CD4-positive, alpha-beta memory T cell (primary cell): ENCODE measurements around the gene RPSA. TPM values are rescaled to one million over a fixed set of nuclear protein-coding genes. Genes with fewer than 3 reads are reported as not detected.

Experiments used
- CTCF ChIA-PET: fragments of 350-600 bp; sonication (Branson Sonifier 250); formaldehyde crosslinking; loops from one replicate; lab custom pipeline; 2021; ENCODE audit warnings: inconsistent platforms; ENCODE audit not compliant: partially characterized antibody; lab: Charles Lee
- POLR2A ChIA-PET: fragments of 350-600 bp; sonication (Branson Sonifier 250); formaldehyde crosslinking; loops from one replicate; lab custom pipeline; 2021; ENCODE audit not compliant: partially characterized antibody; lab: Charles Lee
- DNase-seq, 5 donors: peaks; one replicate each; pipeline versions ENCODE4 v3.0.0 to v3.0.0-alpha.2; 2020 to 2022; ENCODE audit warnings: mixed read lengths in 1 of 5
- H3K27ac ChIP-seq: one replicate; pipeline ENCODE4 v1.7.0; 2013; ENCODE audit warnings: low read depth, low read length
- H3K27me3 ChIP-seq: 2 replicates; pipeline ENCODE4 v1.7.0; 2013; ENCODE audit warnings: mild to moderate bottlenecking, low read length, moderate library complexity; ENCODE audit not compliant: insufficient read depth
- H3K36me3 ChIP-seq: 2 replicates; pipeline ENCODE4 v1.7.0; 2013; ENCODE audit warnings: mild to moderate bottlenecking, low read length, moderate library complexity; ENCODE audit not compliant: insufficient read depth
- H3K4me1 ChIP-seq: 2 replicates; pipeline ENCODE4 v1.7.0; 2013; ENCODE audit warnings: mild to moderate bottlenecking, low read length, moderate library complexity; ENCODE audit not compliant: insufficient read depth
- H3K4me3 ChIP-seq, 2 donors: one replicate each; pipeline ENCODE4 v1.7.0; 2013; ENCODE audit warnings: low read length in 2 of 2, mild to moderate bottlenecking in 1 of 2
- H3K9me3 ChIP-seq, 2 donors: one replicate each; pipeline ENCODE4 v1.7.0; 2013; ENCODE audit warnings: low read length in 2 of 2, control low read depth in 1 of 2; ENCODE audit not compliant: control insufficient read depth in 1 of 2
- H3K27ac Mint-ChIP-seq, 7 donors: one replicate each; pipeline ENCODE4 v1.8.0; 2020 to 2021; ENCODE audit warnings: mixed read lengths in 7 of 7, mild to moderate bottlenecking in 6 of 7, inconsistent platforms in 3 of 7, moderate library complexity in 3 of 7
- H3K27me3 Mint-ChIP-seq, 2 donors: one replicate each; pipeline ENCODE4 v1.8.0; 2020 to 2021; ENCODE audit warnings: mixed read lengths in 2 of 2
- H3K36me3 Mint-ChIP-seq, 2 donors: one replicate each; pipeline ENCODE4 v1.8.0; 2020 to 2021; ENCODE audit warnings: mixed read lengths in 2 of 2, inconsistent platforms in 1 of 2, mild to moderate bottlenecking in 1 of 2
- H3K4me1 Mint-ChIP-seq, 4 donors: one replicate each; pipeline ENCODE4 v1.8.0; 2020 to 2021; ENCODE audit warnings: mixed read lengths in 4 of 4, mild to moderate bottlenecking in 1 of 4
- H3K4me3 Mint-ChIP-seq, 8 donors: one replicate each; pipeline ENCODE4 v1.8.0; 2020 to 2021; ENCODE audit warnings: mixed read lengths in 8 of 8, mild to moderate bottlenecking in 7 of 8, moderate library complexity in 6 of 8, inconsistent platforms in 3 of 8
- H3K9me3 Mint-ChIP-seq, 8 donors: one replicate each; pipeline ENCODE4 v1.8.0; 2020 to 2021; ENCODE audit warnings: mixed read lengths in 8 of 8, mild to moderate bottlenecking in 5 of 8, inconsistent platforms in 3 of 8, moderate library complexity in 1 of 8
- intact Hi-C: fragments of 100-400 bp; cut with micrococcal nuclease; formaldehyde crosslinking; loops from one replicate; pipeline ENCODE4 v1.15.1; 2023
- polyA plus RNA-seq, 2 donors: library from polyadenylated mRNA; unstranded; fragments of 300-500 nt; fragmentation: Illumina TruSeq; gene quantifications; one replicate each; pipeline ENCODE4 v1.2.3, GENCODE V29; 2021
- total RNA-seq, 2 experiments: library from RNA; stranded (reverse); gene quantifications; one replicate each; pipeline ENCODE4 v1.2.3, GENCODE V29; 2021

RPSA gene
- total and polyA plus RNA-seq, 4 experiments from 2014 or later = 1,062 to 1,688 (median 1,447) TPM

DNA sequence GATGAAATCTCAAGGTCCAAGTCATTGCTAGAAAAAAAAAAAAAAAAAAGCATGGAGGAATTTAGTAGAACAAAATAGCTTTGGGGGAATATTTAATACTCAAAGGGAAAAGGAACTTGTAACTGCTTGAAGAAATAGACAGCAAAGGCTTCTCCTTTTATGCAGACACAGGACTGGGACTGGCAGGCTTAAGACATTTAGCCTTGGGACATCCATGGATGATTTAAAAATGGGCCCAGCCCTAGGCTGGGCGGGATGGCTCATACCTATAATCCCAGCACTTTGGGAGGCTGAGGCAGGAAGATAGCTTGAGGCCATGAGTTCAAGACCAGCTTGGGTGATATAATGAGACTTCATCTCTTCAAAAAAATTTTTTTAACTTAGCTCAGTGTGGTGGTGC is 19.8 kb downstream of the RPSA start:
- H3K9me3 ChIP-seq = no peaks in the 10 kb centered on the region
- intact Hi-C loops = no loop called here
- H3K27ac ChIP-seq = no peak overlapping the region
- H3K4me1 ChIP-seq = no peaks in the 10 kb centered on the region
- H3K27ac Mint-ChIP-seq = no peak overlapping the region
- no peak overlapping the region for H3K4me3 Mint-ChIP-seq
- no peaks in the 10 kb centered on the region for H3K9me3 Mint-ChIP-seq
- peaks cover 0 to 9% of the 10 kb centered on the region in 2 donors for H3K36me3 Mint-ChIP-seq
- peaks cover 0 to 3% of the 10 kb centered on the region in 2 donors for H3K27me3 Mint-ChIP-seq
- no peak overlapping the region for H3K4me3 ChIP-seq
- H3K36me3 ChIP-seq = no peaks in the 10 kb centered on the region
- DNase-seq = no peak
- no peaks in the 10 kb centered on the region for H3K27me3 ChIP-seq
- no peaks in the 10 kb centered on the region for H3K4me1 Mint-ChIP-seq
- ChIA-PET POLR2A (no interaction called here), CTCF (interaction anchor here (0.7 to 4.0 kb wide), 2 partner anchors 11 to 20 kb away, joined by 3 to 23 read pairs; partner anchors contain the start of gene RPSA)

DNA sequence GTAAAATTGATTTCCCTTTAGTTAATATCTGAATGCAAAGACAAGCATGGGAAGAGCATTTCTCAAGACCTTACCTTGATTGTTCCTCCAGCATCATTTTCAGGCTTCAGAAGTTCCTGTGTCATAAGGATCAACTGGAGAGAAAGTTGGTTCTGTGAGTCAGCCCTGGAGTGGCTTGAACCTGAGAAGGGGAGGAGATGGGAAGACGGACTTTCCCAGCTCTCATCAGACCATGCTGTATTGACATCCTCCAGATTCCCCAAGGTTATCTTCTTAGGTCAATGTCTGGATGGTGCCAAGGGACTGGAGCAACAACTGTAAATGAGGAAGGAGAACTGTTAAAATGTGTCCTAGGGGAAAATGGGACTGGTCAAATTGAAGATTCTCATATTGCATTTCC is 21.0 kb downstream of the RPSA start:
- no peaks in the 10 kb centered on the region for H3K9me3 Mint-ChIP-seq

DNA sequence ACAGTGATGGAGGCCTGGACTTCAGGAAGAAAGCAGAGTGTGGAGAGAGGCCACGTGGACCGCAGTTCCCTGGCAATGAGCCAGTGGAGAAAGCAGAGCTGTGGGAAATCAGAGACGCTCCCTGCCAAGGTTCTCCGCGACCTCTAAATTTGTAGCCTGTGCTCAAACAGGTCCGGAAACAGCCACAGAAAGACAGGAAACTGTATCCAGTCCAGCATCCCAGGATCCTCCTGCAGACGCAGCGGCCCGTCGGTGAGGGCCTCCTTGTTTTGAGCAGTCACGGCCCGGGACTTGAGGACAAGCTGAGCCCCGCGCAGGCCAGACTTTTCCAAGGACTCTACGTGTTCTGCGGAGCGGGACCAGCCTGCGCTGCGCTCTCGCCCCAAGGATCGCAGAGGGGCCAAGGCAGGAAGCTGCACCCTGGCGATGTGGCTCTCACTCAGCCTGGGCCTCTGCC is 22.3 kb downstream of the RPSA start:
- H3K4me1 Mint-ChIP-seq = no peaks in the 10 kb centered on the region
- no peaks in the 10 kb centered on the region for H3K9me3 ChIP-seq
- POLR2A ChIA-PET = no interaction called here
- H3K9me3 Mint-ChIP-seq = no peaks in the 10 kb centered on the region
- no peak overlapping the region for H3K4me3 ChIP-seq
- no peaks in the 10 kb centered on the region for H3K27me3 ChIP-seq
- H3K27ac Mint-ChIP-seq = no peak overlapping the region
- CTCF ChIA-PET = no interaction called here
- H3K4me3 Mint-ChIP-seq = no peak overlapping the region
- no peaks in the 10 kb centered on the region for H3K36me3 ChIP-seq
- no peak overlapping the region for H3K27ac ChIP-seq
- no peak for DNase-seq
- intact Hi-C loops = no loop called here
- H3K27me3 Mint-ChIP-seq = peaks cover 0 to 3% of the 10 kb centered on the region in 2 donors
- H3K4me1 ChIP-seq = no peaks in the 10 kb centered on the region
- no peaks in the 10 kb centered on the region for H3K36me3 Mint-ChIP-seq

More for the DNA sequence above, 21.0 kb downstream of the RPSA start:
- Mint-ChIP-seq H3K36me3 (no peaks in the 10 kb centered on the region), H3K27ac (no peak overlapping the region), H3K27me3 (peaks cover 0 to 3% of the 10 kb centered on the region in 2 donors), H3K4me1 (no peaks in the 10 kb centered on the region), H3K4me3 (no peak overlapping the region)
- Histone ChIP-seq H3K27me3 (no peaks in the 10 kb centered on the region), H3K4me1 (no peaks in the 10 kb centered on the region), H3K27ac (no peak overlapping the region), H3K4me3 (no peak overlapping the region), H3K9me3 (no peaks in the 10 kb centered on the region), H3K36me3 (no peaks in the 10 kb centered on the region)
- ChIA-PET POLR2A (no interaction called here), CTCF (interaction anchor here (4.0 kb wide), 1 partner anchor 12 kb away, joined by 23 read pairs; no protein-coding TSS in a partner anchor)
- intact Hi-C loops = no loop called here
- no peak for DNase-seq

DNA sequence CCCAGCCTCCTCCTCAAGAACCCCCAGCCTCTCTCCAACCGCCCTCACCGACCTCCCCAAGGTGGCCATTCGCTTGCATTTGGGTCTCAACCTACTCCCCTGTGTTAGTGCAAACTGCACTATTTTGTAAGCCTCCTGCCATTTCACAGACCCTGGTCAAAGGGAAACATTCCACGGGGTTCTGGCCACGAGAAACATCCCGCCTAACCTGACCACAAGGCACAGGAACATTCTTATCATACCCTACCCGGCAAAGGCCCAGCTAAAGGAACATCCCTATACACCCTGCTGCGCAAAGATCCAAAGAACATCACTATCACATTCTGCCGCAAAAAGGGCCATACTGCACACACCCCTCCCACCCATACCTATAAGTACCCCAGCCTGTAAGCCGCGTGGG is 22.9 kb downstream of the RPSA start:
- Histone ChIP-seq H3K4me1 (no peaks in the 10 kb centered on the region), H3K27me3 (no peaks in the 10 kb centered on the region), H3K4me3 (no peak overlapping the region), H3K9me3 (no peaks in the 10 kb centered on the region), H3K36me3 (no peaks in the 10 kb centered on the region), H3K27ac (no peak overlapping the region)
- no peak for DNase-seq
- ChIA-PET CTCF (no interaction called here), POLR2A (no interaction called here)
- intact Hi-C loops = no loop called here
- peaks cover 0 to 3% of the 10 kb centered on the region in 2 donors for H3K27me3 Mint-ChIP-seq
- H3K4me1 Mint-ChIP-seq = no peaks in the 10 kb centered on the region
- no peak overlapping the region for H3K27ac Mint-ChIP-seq
- H3K9me3 Mint-ChIP-seq = no peaks in the 10 kb centered on the region
- H3K4me3 Mint-ChIP-seq = no peak overlapping the region
- H3K36me3 Mint-ChIP-seq = no peaks in the 10 kb centered on the region

DNA sequence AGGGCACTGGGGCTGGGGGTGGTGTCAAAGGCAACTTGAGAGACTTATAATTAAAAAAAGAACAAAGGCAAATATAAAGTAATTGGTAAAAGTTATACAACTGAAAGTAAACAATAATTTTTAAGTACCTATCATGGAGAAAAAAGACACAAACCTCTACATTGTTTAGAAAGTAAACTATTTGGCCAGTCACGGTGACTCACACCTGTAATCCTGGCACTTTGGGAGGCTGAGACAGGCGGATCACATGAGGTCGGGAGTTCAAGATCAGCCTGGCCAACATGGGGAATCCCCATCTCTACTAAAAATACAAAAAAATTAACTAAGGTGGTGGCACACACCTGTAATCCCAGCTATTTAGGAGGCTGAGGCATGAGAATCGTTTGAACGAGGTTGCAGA is 25.8 kb downstream of the RPSA start:
- no peak overlapping the region for H3K4me3 Mint-ChIP-seq
- Histone ChIP-seq H3K4me3 (no peak overlapping the region), H3K4me1 (no peaks in the 10 kb centered on the region), H3K36me3 (no peaks in the 10 kb centered on the region), H3K27ac (no peak overlapping the region), H3K27me3 (no peaks in the 10 kb centered on the region), H3K9me3 (no peaks in the 10 kb centered on the region)
- peak overlapping the region in 1 of 7 donors; percentile 38 for H3K27ac Mint-ChIP-seq
- ChIA-PET POLR2A (no interaction called here), CTCF (no interaction called here)
- DNase-seq = no peak
- peaks cover 0 to 3% of the 10 kb centered on the region in 2 donors for H3K27me3 Mint-ChIP-seq
- intact Hi-C loops = no loop called here
- no peaks in the 10 kb centered on the region for H3K36me3 Mint-ChIP-seq
- H3K4me1 Mint-ChIP-seq = no peaks in the 10 kb centered on the region
- H3K9me3 Mint-ChIP-seq = no peaks in the 10 kb centered on the region

DNA sequence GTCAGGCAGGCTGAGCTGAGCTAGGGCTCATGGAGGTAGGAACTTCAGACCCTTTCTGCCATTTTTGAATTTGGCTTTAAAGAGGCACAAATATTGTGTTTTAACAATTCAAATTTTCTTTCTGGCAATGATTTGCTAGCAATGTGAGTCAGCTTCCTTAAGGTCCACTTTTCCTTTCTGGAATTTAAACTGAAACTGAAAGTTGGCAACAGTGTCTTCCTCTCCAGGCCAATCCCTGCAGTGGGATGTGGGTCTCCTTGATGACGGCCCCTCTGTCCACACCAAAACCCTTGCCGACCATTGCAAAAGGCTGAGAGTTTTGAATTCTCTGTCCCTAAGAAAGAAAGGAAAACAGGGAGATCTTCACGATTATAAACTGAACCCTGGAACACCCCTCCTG is 27.1 kb downstream of the RPSA start:
- CTCF ChIA-PET = interaction anchor here (1.1 kb wide), 1 partner anchor 14 kb away, joined by 3 read pairs; no protein-coding TSS in a partner anchor

DNA sequence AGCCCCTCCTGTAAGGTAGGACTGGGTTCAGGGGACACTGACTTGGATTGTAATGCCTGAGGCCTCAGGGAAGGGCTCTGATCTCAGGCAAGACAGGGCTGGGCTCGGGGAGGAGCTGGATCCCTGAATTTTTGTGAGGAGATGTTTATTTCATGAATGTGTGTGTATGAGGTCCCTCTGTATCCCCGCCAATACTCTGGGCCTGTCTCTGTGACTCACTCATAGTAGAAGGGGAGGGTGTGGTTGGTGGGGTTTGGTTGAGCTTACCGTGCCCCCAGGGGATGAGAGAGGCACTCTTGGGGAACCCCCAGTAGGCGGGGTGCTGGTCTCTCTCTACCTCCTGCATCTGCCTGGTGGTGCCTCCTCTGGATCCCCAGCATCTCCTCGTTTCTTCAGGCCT is 28.1 kb downstream of the RPSA start:
- Histone ChIP-seq H3K4me3 (no peak overlapping the region), H3K27ac (no peak overlapping the region), H3K36me3 (no peaks in the 10 kb centered on the region), H3K9me3 (no peaks in the 10 kb centered on the region), H3K27me3 (no peaks in the 10 kb centered on the region), H3K4me1 (no peaks in the 10 kb centered on the region)
- no peaks in the 10 kb centered on the region for H3K36me3 Mint-ChIP-seq
- ChIA-PET POLR2A (no interaction called here), CTCF (interaction anchor here (1.1 kb wide), 1 partner anchor 12 kb away, joined by 3 read pairs; no protein-coding TSS in a partner anchor)
- peaks cover 0 to 2% (median 0%) of the 10 kb centered on the region in 4 donors for H3K4me1 Mint-ChIP-seq
- peaks cover 0 to 1% of the 10 kb centered on the region in 2 donors for H3K27me3 Mint-ChIP-seq
- intact Hi-C loops = no loop called here
- H3K27ac Mint-ChIP-seq = no peak overlapping the region
- H3K9me3 Mint-ChIP-seq = no peaks in the 10 kb centered on the region
- H3K4me3 Mint-ChIP-seq = no peak overlapping the region
- no peak for DNase-seq

More for the DNA sequence above, 27.1 kb downstream of the RPSA start:
- POLR2A ChIA-PET = no interaction called here
- Mint-ChIP-seq H3K27ac (no peak overlapping the region), H3K9me3 (no peaks in the 10 kb centered on the region), H3K4me1 (peaks cover 0 to under 1% (median 0%) of the 10 kb centered on the region in 4 donors), H3K36me3 (no peaks in the 10 kb centered on the region), H3K4me3 (no peak overlapping the region), H3K27me3 (peaks cover 0 to 1% of the 10 kb centered on the region in 2 donors)
- Histone ChIP-seq H3K36me3 (no peaks in the 10 kb centered on the region), H3K4me1 (no peaks in the 10 kb centered on the region), H3K27me3 (no peaks in the 10 kb centered on the region), H3K27ac (no peak overlapping the region), H3K4me3 (no peak overlapping the region), H3K9me3 (no peaks in the 10 kb centered on the region)
- intact Hi-C loops = no loop called here
- DNase-seq = no peak
